C4-2B (cell line): ENCODE data around the gene DST.

Experiments used
- ZFX ChIP-seq: fragments of 450-650 bp; IDR thresholded peaks from 2 replicates; pipeline ENCODE4 v1.6.1; 2017
- TF ChIP-seq, protein P1 (sequence below): fragments of 450-650 bp; conservative IDR thresholded peaks from 2 replicates; pipeline ENCODE4 v1.5.1; 2017; ENCODE audit warnings: mild to moderate bottlenecking

DNA sequence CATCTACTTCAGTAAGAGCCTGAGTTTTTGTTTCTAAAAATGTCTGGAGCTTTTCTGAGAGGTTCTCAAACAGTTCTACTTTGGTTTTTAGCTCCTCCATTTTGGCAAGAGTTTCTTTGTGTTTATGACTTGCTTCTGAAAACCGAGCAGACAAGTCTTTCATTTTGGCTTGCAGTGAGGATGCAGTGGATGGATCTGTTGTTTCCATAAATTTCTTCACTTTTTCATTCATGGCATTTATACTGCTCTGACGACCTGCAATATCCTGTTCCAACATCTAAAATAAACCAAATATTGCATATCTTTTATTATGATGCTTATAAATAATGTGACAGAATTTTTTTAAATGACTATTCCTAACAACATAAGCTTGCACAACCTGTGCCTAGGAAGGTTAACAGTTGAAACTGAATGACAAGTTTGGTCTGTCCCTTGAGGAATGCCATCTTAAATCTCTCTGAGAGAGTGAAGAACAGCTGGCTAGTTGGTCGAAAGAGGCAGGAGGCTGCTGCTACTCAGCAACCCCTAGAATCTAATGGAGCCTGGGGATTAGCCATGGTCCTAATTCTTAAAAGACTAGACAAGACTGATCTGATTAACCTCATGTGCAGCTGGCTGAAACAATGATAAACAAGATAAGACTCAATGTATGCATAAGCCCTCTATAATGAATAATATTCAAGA, 69.8 kb downstream of the DST start:
- TF ChIP-seq, protein P1, sequence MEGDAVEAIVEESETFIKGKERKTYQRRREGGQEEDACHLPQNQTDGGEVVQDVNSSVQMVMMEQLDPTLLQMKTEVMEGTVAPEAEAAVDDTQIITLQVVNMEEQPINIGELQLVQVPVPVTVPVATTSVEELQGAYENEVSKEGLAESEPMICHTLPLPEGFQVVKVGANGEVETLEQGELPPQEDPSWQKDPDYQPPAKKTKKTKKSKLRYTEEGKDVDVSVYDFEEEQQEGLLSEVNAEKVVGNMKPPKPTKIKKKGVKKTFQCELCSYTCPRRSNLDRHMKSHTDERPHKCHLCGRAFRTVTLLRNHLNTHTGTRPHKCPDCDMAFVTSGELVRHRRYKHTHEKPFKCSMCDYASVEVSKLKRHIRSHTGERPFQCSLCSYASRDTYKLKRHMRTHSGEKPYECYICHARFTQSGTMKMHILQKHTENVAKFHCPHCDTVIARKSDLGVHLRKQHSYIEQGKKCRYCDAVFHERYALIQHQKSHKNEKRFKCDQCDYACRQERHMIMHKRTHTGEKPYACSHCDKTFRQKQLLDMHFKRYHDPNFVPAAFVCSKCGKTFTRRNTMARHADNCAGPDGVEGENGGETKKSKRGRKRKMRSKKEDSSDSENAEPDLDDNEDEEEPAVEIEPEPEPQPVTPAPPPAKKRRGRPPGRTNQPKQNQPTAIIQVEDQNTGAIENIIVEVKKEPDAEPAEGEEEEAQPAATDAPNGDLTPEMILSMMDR, result no peak
- no peak for TF ChIP-seq ZFX
